Lower leg skin (tissue), 3 donors: ENCODE results near the gene PORCN.

Experiments used
- CTCF ChIP-seq, 3 donors: fragments of 450-650 bp; IDR thresholded peaks; one replicate each; pipeline ENCODE4 v1.5.1; 2016; ENCODE audit warnings: antibody characterized with exemption in 3 of 3, mild to moderate bottlenecking in 3 of 3, moderate library complexity in 2 of 3
- POLR2A ChIP-seq, 2 donors: fragments of 450-650 bp; IDR thresholded peaks; one replicate each; pipeline ENCODE4 v1.6.1; 2016 to 2017; ENCODE audit warnings: antibody characterized with exemption in 2 of 2, mild to moderate bottlenecking in 1 of 2, moderate library complexity in 1 of 2

GRCh38 chrX:48515842-48516241 is 7.0 kb downstream of the PORCN start:
- TF ChIP-seq CTCF (IDR thresholded peaks at IDR 0.05) (no peak), POLR2A (IDR thresholded peaks at IDR 0.05) (no peak)
